Hepatocyte (in vitro differentiated cells): Measurements from ENCODE around the gene GPR32. TPM values are rescaled to one million over a fixed set of nuclear protein-coding genes. Genes with fewer than 3 reads are reported as not detected.
"Not testable (repeated sequence)": the region's sequence is repeated elsewhere in the genome, so short reads cannot be mapped to it uniquely, and the experiment has no call there.

Experiments used
- DNase-seq: peaks from one replicate; pipeline ENCODE4 v3.0.0-alpha.2; 2016; ENCODE audit warnings: low spot score
- H2AFZ ChIP-seq: fragments of 200-600 bp; sonication (generic); 2 replicates; pipeline ENCODE4 v1.6.0; 2016; ENCODE audit warnings: antibody characterized with exemption, mild to moderate bottlenecking
- H3K27ac ChIP-seq: fragments of 200-600 bp; sonication (generic); 2 replicates; pipeline ENCODE4 v1.5.1; 2016; ENCODE audit warnings: mild to moderate bottlenecking
- H3K27me3 ChIP-seq: fragments of 200-600 bp; sonication (generic); 2 replicates; pipeline ENCODE4 v1.6.1; 2016
- H3K36me3 ChIP-seq: fragments of 200-600 bp; sonication (generic); replicated peaks from 2 replicates; pipeline ENCODE4 v1.5.1; 2016; ENCODE audit warnings: low read depth; ENCODE audit not compliant: insufficient read depth
- H3K4me1 ChIP-seq: fragments of 200-600 bp; sonication (generic); 2 replicates; pipeline ENCODE4 v1.5.1; 2016; ENCODE audit warnings: mild to moderate bottlenecking, moderate library complexity; ENCODE audit not compliant: insufficient read depth
- H3K4me2 ChIP-seq: fragments of 200-600 bp; sonication (generic); 2 replicates; pipeline ENCODE4 v1.6.0; 2016
- H3K4me3 ChIP-seq: fragments of 200-600 bp; sonication (generic); 2 replicates; pipeline ENCODE4 v1.5.1; 2016; ENCODE audit warnings: mild to moderate bottlenecking
- H3K79me2 ChIP-seq: fragments of 200-600 bp; sonication (generic); 2 replicates; pipeline ENCODE4 v1.6.0; 2017; ENCODE audit warnings: mild to moderate bottlenecking
- H3K9me2 ChIP-seq: fragments of 200-600 bp; sonication (generic); replicated peaks from 2 replicates; pipeline ENCODE4 v1.6.0; 2017; ENCODE audit warnings: mild to moderate bottlenecking; ENCODE audit not compliant: insufficient read depth
- H3K9me3 ChIP-seq: fragments of 200-600 bp; sonication (generic); 2 replicates; pipeline ENCODE4 v1.5.1; 2016; ENCODE audit warnings: low read depth, mild to moderate bottlenecking
- H4K20me1 ChIP-seq: fragments of 200-600 bp; sonication (generic); 2 replicates; pipeline ENCODE4 v1.6.0; 2016; ENCODE audit warnings: mild to moderate bottlenecking; ENCODE audit not compliant: insufficient read depth, poor library complexity, severe bottlenecking
- EZH2 ChIP-seq: fragments of 200-600 bp; sonication (generic); IDR thresholded peaks from 2 replicates; pipeline ENCODE4 v1.6.1; 2016; ENCODE audit warnings: antibody characterized with exemption, mild to moderate bottlenecking, borderline replicate concordance
- EZH2phosphoT487 ChIP-seq: fragments of 200-600 bp; sonication (generic); IDR thresholded peaks from one replicate; pipeline ENCODE4 v1.6.1; 2018; ENCODE audit warnings: antibody characterized with exemption, mild to moderate bottlenecking, low read depth, moderate library complexity; ENCODE audit not compliant: unreplicated experiment, severe bottlenecking
- WGBS: methylation state at CpG from one replicate; pipeline ENCODE4 v1.1.6; 2016; ENCODE audit warnings: low lambda C conversion rate; ENCODE audit errors: missing lambda C conversion rate; 5-methylcytosine and 5-hydroxymethylcytosine counted together
- polyA plus RNA-seq: library from polyadenylated mRNA; unstranded; fragments of >200 nt; fragmentation: Nextera tagmentation; extraction: Ambion mirVana; gene quantifications from 2 replicates; pipeline ENCODE4 v1.2.1, GENCODE V29; 2016
- total RNA-seq: library from RNA; depleted of rRNA; stranded (reverse); fragments of >200 nt; gene quantifications from 2 replicates; pipeline ENCODE4 v1.2.3, GENCODE V29; 2014
- TF ChIP-seq, protein P1 (sequence below): fragments of 200-600 bp; sonication (generic); IDR thresholded peaks from 2 replicates; pipeline ENCODE4 v1.5.1; 2016; ENCODE audit warnings: antibody characterized with exemption, mild to moderate bottlenecking; ENCODE audit not compliant: poor library complexity

GPR32 gene
- total and polyA plus RNA-seq, 2 experiments from 2014 or later, result not detected

DNA sequence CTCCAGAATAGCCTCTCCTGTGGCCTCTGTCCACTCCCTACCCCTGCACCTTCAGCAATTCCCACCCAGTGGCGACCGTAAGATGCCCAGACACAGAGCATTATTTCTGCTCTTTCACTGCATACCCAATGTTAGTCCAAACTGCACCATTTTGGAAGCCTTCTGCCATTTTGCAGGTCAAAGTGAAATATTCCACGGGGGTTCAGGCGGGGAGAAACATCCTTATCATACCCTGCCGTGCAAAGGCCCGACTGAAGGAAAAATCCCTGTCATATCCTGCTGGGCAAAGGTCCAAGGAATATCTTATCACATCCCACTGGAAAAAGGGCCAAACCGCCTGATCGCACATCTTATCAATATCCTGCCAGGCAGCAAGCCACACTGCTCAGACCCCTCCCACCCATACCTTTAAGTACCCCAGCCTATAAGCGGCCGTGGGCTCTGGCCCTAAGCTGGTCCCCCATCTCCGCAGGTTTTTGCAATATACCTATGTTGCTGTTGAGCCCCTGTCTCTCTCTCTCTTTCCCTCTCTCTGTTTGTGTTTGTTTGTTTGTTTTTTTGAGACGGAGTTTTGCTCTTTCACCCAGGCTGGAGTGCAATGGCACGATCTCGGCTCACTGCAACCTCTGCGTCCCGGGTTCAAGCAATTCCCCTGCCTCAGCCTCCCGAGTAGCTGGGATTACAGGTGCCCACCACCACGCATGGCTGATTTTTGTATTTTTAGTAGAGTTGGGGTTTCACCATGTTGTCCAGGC, 28.9 kb upstream of the GPR32 start:
- no peak overlapping the region for H3K4me3 ChIP-seq
- 69% methylated on average over 18 of the region's 18 CpGs for WGBS
- H4K20me1 ChIP-seq, result no peaks in the 10 kb centered on the region
- H3K36me3 ChIP-seq, result no peaks in the 10 kb centered on the region
- H2AFZ ChIP-seq, result no peak overlapping the region
- TF ChIP-seq, protein P1, sequence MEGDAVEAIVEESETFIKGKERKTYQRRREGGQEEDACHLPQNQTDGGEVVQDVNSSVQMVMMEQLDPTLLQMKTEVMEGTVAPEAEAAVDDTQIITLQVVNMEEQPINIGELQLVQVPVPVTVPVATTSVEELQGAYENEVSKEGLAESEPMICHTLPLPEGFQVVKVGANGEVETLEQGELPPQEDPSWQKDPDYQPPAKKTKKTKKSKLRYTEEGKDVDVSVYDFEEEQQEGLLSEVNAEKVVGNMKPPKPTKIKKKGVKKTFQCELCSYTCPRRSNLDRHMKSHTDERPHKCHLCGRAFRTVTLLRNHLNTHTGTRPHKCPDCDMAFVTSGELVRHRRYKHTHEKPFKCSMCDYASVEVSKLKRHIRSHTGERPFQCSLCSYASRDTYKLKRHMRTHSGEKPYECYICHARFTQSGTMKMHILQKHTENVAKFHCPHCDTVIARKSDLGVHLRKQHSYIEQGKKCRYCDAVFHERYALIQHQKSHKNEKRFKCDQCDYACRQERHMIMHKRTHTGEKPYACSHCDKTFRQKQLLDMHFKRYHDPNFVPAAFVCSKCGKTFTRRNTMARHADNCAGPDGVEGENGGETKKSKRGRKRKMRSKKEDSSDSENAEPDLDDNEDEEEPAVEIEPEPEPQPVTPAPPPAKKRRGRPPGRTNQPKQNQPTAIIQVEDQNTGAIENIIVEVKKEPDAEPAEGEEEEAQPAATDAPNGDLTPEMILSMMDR, result no peak
- TF ChIP-seq EZH2phosphoT487 (no peak), EZH2 (no peak)
- peak; percentile 31 for DNase-seq
- H3K27me3 ChIP-seq, result peaks cover 10% of the 10 kb centered on the region
- no peaks in the 10 kb centered on the region for H3K79me2 ChIP-seq
- H3K4me1 ChIP-seq, result no peaks in the 10 kb centered on the region
- H3K9me2 ChIP-seq, result no peaks in the 10 kb centered on the region
- H3K27ac ChIP-seq, result no peak overlapping the region
- no peak overlapping the region for H3K4me2 ChIP-seq
- H3K9me3 ChIP-seq, result no peaks in the 10 kb centered on the region

DNA sequence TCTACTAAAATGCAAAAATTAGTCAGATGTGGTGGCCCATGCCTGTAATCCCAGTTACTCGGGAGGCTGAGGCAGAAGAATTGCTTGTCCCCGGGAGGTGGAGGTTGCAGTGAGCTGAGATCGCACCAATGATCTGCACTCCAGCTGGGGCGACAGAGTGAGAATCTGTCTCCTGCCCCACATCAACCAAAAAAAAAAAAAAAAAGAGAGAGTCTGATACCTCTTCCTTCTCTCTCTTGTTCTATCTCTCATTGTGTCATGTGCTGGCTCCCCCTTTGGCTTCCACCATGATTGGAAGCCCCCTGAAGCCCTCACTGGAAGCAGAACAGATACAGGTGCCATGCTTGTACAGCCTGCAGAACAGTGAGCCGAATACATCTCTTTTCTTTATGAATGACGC, 26.7 kb upstream of the GPR32 start:
- Histone ChIP-seq H3K79me2 (no peaks in the 10 kb centered on the region), H3K4me3 (no peak overlapping the region), H4K20me1 (no peaks in the 10 kb centered on the region), H3K4me1 (no peaks in the 10 kb centered on the region), H3K27ac (no peak overlapping the region), H3K27me3 (peaks cover 10% of the 10 kb centered on the region), H3K36me3 (no peaks in the 10 kb centered on the region), H3K9me3 (no peaks in the 10 kb centered on the region), H2AFZ (no peak overlapping the region), H3K9me2 (no peaks in the 10 kb centered on the region), H3K4me2 (no peak overlapping the region)
- TF ChIP-seq EZH2 (no peak), EZH2phosphoT487 (no peak)
- TF ChIP-seq, protein P1, result no peak
- no peak for DNase-seq
- 83% methylated on average over 6 of the region's 6 CpGs for WGBS

DNA sequence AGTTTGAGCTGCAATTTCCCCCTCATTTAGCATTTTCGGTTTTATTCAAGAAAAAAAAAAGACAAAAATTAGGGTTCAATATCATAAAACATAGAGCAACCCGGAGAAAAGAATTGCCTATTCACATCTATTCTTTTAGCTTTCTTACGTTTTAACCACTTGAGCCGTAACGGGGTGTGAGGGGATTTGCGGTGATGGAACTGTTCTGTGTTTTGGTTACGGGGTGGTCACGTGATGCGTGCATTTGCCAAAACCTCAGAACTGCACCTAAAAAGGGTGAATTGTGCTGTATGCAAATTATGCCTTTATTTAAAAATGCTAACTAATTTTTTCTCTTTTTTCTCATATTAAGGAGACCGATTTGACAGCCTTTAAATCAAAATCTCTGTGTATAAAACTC, 25.0 kb upstream of the GPR32 start:
- DNase-seq, result no peak
- TF ChIP-seq, protein P1, result no peak
- TF ChIP-seq EZH2phosphoT487, result no peak
- no peak for TF ChIP-seq EZH2
- no peak overlapping the region for H3K4me2 ChIP-seq
- H2AFZ ChIP-seq, result no peak overlapping the region
- no peaks in the 10 kb centered on the region for H3K9me3 ChIP-seq
- H3K27me3 ChIP-seq, result no peaks in the 10 kb centered on the region
- no peaks in the 10 kb centered on the region for H3K36me3 ChIP-seq
- no peaks in the 10 kb centered on the region for H4K20me1 ChIP-seq
- H3K9me2 ChIP-seq, result no peaks in the 10 kb centered on the region
- no peaks in the 10 kb centered on the region for H3K4me1 ChIP-seq
- no peak overlapping the region for H3K27ac ChIP-seq
- H3K4me3 ChIP-seq, result no peak overlapping the region
- H3K79me2 ChIP-seq, result no peaks in the 10 kb centered on the region
- WGBS, result 84% methylated on average over 10 of the region's 10 CpGs

DNA sequence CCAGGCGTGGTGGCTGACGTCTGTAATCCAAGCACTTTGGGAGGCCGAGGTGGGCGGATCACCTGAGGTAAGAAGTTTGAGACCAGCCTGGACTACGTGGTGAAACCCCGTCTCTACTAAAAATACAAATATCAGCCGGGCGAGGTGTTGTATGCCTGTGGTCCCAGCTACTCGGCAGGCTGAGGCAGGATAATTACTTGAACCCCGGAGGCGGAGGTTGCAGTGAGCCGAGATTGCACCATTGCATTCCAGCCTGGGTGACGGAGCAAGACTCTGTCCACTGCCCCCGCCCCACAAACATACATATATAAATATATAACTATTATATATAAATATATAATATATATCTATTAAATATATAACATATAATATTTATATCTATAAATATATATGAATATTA, 23.1 kb upstream of the GPR32 start:
- not testable (repeated sequence) for H2AFZ ChIP-seq, H3K27me3 ChIP-seq, DNase-seq, H3K9me2 ChIP-seq, H3K4me3 ChIP-seq, H3K9me3 ChIP-seq, H3K36me3 ChIP-seq, H3K4me1 ChIP-seq, H4K20me1 ChIP-seq, H3K4me2 ChIP-seq, H3K79me2 ChIP-seq, H3K27ac ChIP-seq
- WGBS, result 90% methylated on average over 14 of the region's 14 CpGs
